DOHH2 (cell line): ENCODE results near the gene IRF4.
A peak's percentile ranks its signal among the peaks of the same experiment; 100 is the strongest.

Source experiments
- CTCF ChIP-seq: fragments of 200-600 bp; sonication (generic); IDR thresholded peaks from one replicate; pipeline ENCODE4 v1.5.1; 2014; ENCODE audit warnings: antibody characterized with exemption, mild to moderate bottlenecking, low read depth, low read length; ENCODE audit not compliant: poor library complexity, severe bottlenecking
- EZH2phosphoT487 ChIP-seq: fragments of 200-600 bp; sonication (generic); IDR thresholded peaks from 2 replicates; pipeline ENCODE4 v1.6.1; 2017; ENCODE audit warnings: borderline replicate concordance, mild to moderate bottlenecking, antibody characterized with exemption, low read length, moderate library complexity, mixed read lengths

GRCh38 chr6:390914-391558 is 516 bp upstream of the IRF4 start:
- TF ChIP-seq CTCF (no peak), EZH2phosphoT487 (peak; percentile 91)
